ENCODE data around the gene PTGFRN. TPM values are rescaled to one million over a fixed set of nuclear protein-coding genes. Genes with fewer than 3 reads are reported as not detected.

The PTGFRN gene
- total and polyA plus RNA-seq, 2 of the 4 experiments (the other 2 are of a cell fraction) = 0.90 to 1.1 TPM

- Histone ChIP-seq H3K9me3 (ENCODE audit: control insufficient read depth, insufficient read depth, low read length) (no peaks in the 10 kb centered on the region), H3K27me3 (ENCODE audit: control insufficient read depth, insufficient read depth, low read length) (no peaks in the 10 kb centered on the region), H3K36me3 (ENCODE audit: control insufficient read depth, insufficient read depth, low read length) (no peaks in the 10 kb centered on the region), H2BK5ac (ENCODE audit: low read depth, low read length, poor library complexity, severe bottlenecking) (no peak overlapping the region), H3K56ac (ENCODE audit: extremely low read depth, insufficient read depth, low read length) (no peak overlapping the region), H3K9ac (ENCODE audit: low read depth, low read length) (no peak overlapping the region), H3K18ac (ENCODE audit: low read depth, low read length) (no peak overlapping the region), H2AFZ (replicated peaks; ENCODE audit: low read length, poor library complexity) (no peak overlapping the region), H3K14ac (replicated peaks; ENCODE audit: low read depth, low read length) (no peak overlapping the region), H3K4me1 (ENCODE audit: control insufficient read depth, insufficient read depth, low read length) (peaks cover 1% of the 10 kb centered on the region), H4K5ac (ENCODE audit: low read depth, low read length) (no peak overlapping the region), H4K91ac (ENCODE audit: insufficient read depth, low read depth, low read length) (no peak overlapping the region), H2AK5ac (ENCODE audit: low read depth, low read length) (no peak overlapping the region), H3K79me1 (ENCODE audit: low read depth in 1 of 2, low read length in 2 of 2) (no peaks in the 10 kb centered on the region), H2AK9ac (replicated peaks; ENCODE audit: low read depth, low read length, poor library complexity) (no peak overlapping the region), H3K4ac (ENCODE audit: low read depth, low read length) (no peak overlapping the region), H4K20me1 (ENCODE audit: insufficient read depth, low read length) (no peaks in the 10 kb centered on the region), H2BK15ac (ENCODE audit: low read depth, low read length) (no peak overlapping the region), H3K4me2 (ENCODE audit: low read depth, low read length) (no peak overlapping the region), H3K9me1 (ENCODE audit: insufficient read depth, low read length) (no peaks in the 10 kb centered on the region), H2BK20ac (ENCODE audit: low read depth, low read length) (no peak overlapping the region), H3K27ac (ENCODE audit: insufficient read depth, low read length) (no peak overlapping the region), H3K4me3 (ENCODE audit: insufficient read depth, low read depth, low read length) (no peak overlapping the region), H2BK120ac (ENCODE audit: low read depth, low read length) (no peak overlapping the region), H3K23ac (ENCODE audit: low read depth, low read length) (no peak overlapping the region), H4K8ac (ENCODE audit: low read depth in 2 of 2, low read length in 2 of 2) (no peak overlapping the region)
- intact Hi-C loops (cut with micrococcal nuclease) = no loop called here
- ChIA-PET CTCF (no interaction called here), POLR2A (ENCODE audit: unreplicated experiment) (no interaction called here)
- DNase-seq = no peak
- no TSS peak for BruUV-seq (replicated peaks)
- TF ChIP-seq MAZ (IDR thresholded peaks at IDR 0.05; ENCODE audit: borderline replicate concordance, low read depth, low read length) = no peak
- no peak for TF ChIP-seq SMC3 (IDR thresholded peaks at IDR 0.05; ENCODE audit: low read depth, low read length)
- no peak for TF ChIP-seq MAFK (IDR thresholded peaks at IDR 0.05; ENCODE audit: low read depth, low read length)
- no peak for TF ChIP-seq RAD21 (IDR thresholded peaks at IDR 0.05; ENCODE audit: low read length)
- TF ChIP-seq POLR2A (IDR thresholded peaks at IDR 0.05; ENCODE audit: low read depth, low read length) = no peak
- no peak for TF ChIP-seq BHLHE40 (IDR thresholded peaks at IDR 0.05; ENCODE audit: low read depth, low read length)
- no peak for TF ChIP-seq RFX5 (IDR thresholded peaks at IDR 0.05; ENCODE audit: low read depth, low read length)
- TF ChIP-seq FOS (IDR thresholded peaks at IDR 0.05; ENCODE audit: low read depth, low read length) = no peak
- no peak for TF ChIP-seq CTCF (conservative IDR thresholded peaks at IDR 0.05; ENCODE audit: low read depth, low read length)
- no peak for TF ChIP-seq CEBPB (IDR thresholded peaks at IDR 0.05; ENCODE audit: low read depth, low read length)
- TF ChIP-seq CHD1 (IDR thresholded peaks at IDR 0.05; ENCODE audit: low read depth, low read length) = no peak
- in situ Hi-C loops (cut with MboI; ENCODE audit: low sequenced_read_pairs) = no loop called here
- WGBS, 2 experiments (ENCODE audit: extremely low coverage in 2 of 2, insufficient read length in 1 of 2) = no CpG with 5 or more reads among the region's 6 CpGs
- ATAC-seq (ENCODE audit: low read depth) = no peak
- dilution Hi-C loops (cut with HindIII; ENCODE audit: low sequenced_read_pairs, unreplicated experiment) = no loop called here
Measured at GRCh38 chr1:116873680-116874271, 35.9 kb upstream of the PTGFRN start.
